ENCODE results near the gene GALT.

DNA sequence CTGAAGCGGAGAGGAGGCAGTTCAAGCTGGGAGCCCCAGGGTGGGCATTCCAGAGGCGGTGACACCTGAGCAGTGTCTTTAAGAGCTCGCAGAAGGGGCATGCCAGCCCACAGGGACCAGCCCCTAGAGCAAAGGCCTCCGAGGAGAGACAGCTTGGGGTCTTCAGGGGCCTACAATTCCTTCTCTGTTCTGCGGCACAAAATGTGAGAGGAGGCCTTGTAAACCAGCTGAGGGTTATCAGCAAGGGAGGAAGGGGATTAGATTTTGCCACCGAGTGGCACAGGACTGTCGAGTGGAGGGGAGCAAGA lies 8.4 kb upstream of the GALT start:
- TF ChIP-seq EZH2phosphoT487 (IDR thresholded peaks at IDR 0.05) (no peak), EZH2 (IDR thresholded peaks at IDR 0.05) (no peak)
- TF ChIP-seq, protein P1, sequence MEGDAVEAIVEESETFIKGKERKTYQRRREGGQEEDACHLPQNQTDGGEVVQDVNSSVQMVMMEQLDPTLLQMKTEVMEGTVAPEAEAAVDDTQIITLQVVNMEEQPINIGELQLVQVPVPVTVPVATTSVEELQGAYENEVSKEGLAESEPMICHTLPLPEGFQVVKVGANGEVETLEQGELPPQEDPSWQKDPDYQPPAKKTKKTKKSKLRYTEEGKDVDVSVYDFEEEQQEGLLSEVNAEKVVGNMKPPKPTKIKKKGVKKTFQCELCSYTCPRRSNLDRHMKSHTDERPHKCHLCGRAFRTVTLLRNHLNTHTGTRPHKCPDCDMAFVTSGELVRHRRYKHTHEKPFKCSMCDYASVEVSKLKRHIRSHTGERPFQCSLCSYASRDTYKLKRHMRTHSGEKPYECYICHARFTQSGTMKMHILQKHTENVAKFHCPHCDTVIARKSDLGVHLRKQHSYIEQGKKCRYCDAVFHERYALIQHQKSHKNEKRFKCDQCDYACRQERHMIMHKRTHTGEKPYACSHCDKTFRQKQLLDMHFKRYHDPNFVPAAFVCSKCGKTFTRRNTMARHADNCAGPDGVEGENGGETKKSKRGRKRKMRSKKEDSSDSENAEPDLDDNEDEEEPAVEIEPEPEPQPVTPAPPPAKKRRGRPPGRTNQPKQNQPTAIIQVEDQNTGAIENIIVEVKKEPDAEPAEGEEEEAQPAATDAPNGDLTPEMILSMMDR (IDR thresholded peaks at IDR 0.05), result no peak

Data from neural progenitor cell (in vitro differentiated cells).